HFFc6 (cell line): ENCODE measurements around the gene CCDC92. TPM values are rescaled to one million over a fixed set of nuclear protein-coding genes. Genes with fewer than 3 reads are reported as not detected.

Experiments
- DNase-seq: peaks from one replicate; pipeline ENCODE4 v3.0.0-alpha.2; 2018
- H3K27ac Mint-ChIP-seq: 2 replicates; pipeline ENCODE4 v1.8.0; 2020; ENCODE audit warnings: mild to moderate bottlenecking, mixed read lengths
- H3K27me3 Mint-ChIP-seq: 2 replicates; pipeline ENCODE4 v1.8.0; 2021; ENCODE audit warnings: mild to moderate bottlenecking, moderate library complexity, mixed read lengths; ENCODE audit not compliant: insufficient read depth
- H3K36me3 Mint-ChIP-seq: 2 replicates; pipeline ENCODE4 v1.8.0; 2021; ENCODE audit warnings: low read depth, mixed read lengths
- H3K4me1 Mint-ChIP-seq: 2 replicates; pipeline ENCODE4 v1.8.0; 2020; ENCODE audit warnings: low read depth, mixed read lengths
- H3K4me3 Mint-ChIP-seq: 2 replicates; pipeline ENCODE4 v1.8.0; 2020; ENCODE audit warnings: mild to moderate bottlenecking, moderate library complexity, mixed read lengths
- H3K9me3 Mint-ChIP-seq: 2 replicates; pipeline ENCODE4 v1.8.0; 2020; ENCODE audit warnings: mild to moderate bottlenecking, mixed read lengths
- CTCF ChIP-seq: fragments of 200-600 bp; sonication (generic); IDR thresholded peaks from 2 replicates; pipeline ENCODE4 v1.5.0; 2021; ENCODE audit warnings: antibody characterized with exemption, mild to moderate bottlenecking
- total RNA-seq, 6 experiments: library from RNA; stranded (reverse); fragmentation: NEBNext Ultra II Directional; extraction: Animal tissue kit (Norgen Biotek cat#: 25700); gene quantifications; 2 replicates in 1 of 6; 3 replicates in 5 of 6; pipeline ENCODE4 v1.2.3, GENCODE V29; 2021

The CCDC92 gene
- total RNA-seq, 6 experiments from 2014 or later: 48.3 to 55.1 (median 51.6) TPM

GRCh38 chr12:123940627-123940966 lies 32.0 kb downstream of the CCDC92 start:
- peaks cover 30% of the 10 kb centered on the region for H3K4me1 Mint-ChIP-seq
- TF ChIP-seq CTCF: no peak

GRCh38 chr12:123939716-123940626 lies 32.7 kb downstream of the CCDC92 start:
- peaks cover 51% of the 10 kb centered on the region for H3K36me3 Mint-ChIP-seq
- no peak for DNase-seq
- H3K27ac Mint-ChIP-seq: no peak overlapping the region
- peaks cover 30% of the 10 kb centered on the region for H3K4me1 Mint-ChIP-seq
- TF ChIP-seq CTCF: no peak
- H3K4me3 Mint-ChIP-seq: no peak overlapping the region
- peaks cover 4% of the 10 kb centered on the region; the same call in 1 of the 2 replicates for H3K27me3 Mint-ChIP-seq
- peaks cover 11% of the 10 kb centered on the region; the same call in 1 of the 2 replicates for H3K9me3 Mint-ChIP-seq

More at GRCh38 chr12:123940627-123940966, 32.0 kb downstream of the CCDC92 start:
- Mint-ChIP-seq H3K27me3 (peaks cover 4% of the 10 kb centered on the region; the same call in 1 of the 2 replicates), H3K9me3 (peaks cover 11% of the 10 kb centered on the region; the same call in 1 of the 2 replicates), H3K4me3 (no peak overlapping the region), H3K27ac (no peak overlapping the region), H3K36me3 (peaks cover 51% of the 10 kb centered on the region)
- DNase-seq: no peak

- TF ChIP-seq CTCF: peak; percentile 70
- Mint-ChIP-seq H3K36me3 (peaks cover 44% of the 10 kb centered on the region), H3K27ac (peak overlapping the region; percentile 8; the same call in 1 of the 2 replicates), H3K27me3 (peaks cover 4% of the 10 kb centered on the region; the same call in 1 of the 2 replicates), H3K4me1 (peaks cover 30% of the 10 kb centered on the region), H3K9me3 (peaks cover 11% of the 10 kb centered on the region; the same call in 1 of the 2 replicates), H3K4me3 (no peak overlapping the region)
- no peak for DNase-seq
Observed at GRCh38 chr12:123938679-123939480, 33.8 kb downstream of the CCDC92 start.

- H3K4me3 Mint-ChIP-seq: no peak overlapping the region
- peaks cover 6% of the 10 kb centered on the region for H3K27me3 Mint-ChIP-seq
- DNase-seq: no peak
- H3K27ac Mint-ChIP-seq: peak overlapping the region; percentile 8; the same call in 1 of the 2 replicates
- peaks cover 30% of the 10 kb centered on the region for H3K4me1 Mint-ChIP-seq
- H3K36me3 Mint-ChIP-seq: peaks cover 43% of the 10 kb centered on the region
- H3K9me3 Mint-ChIP-seq: peaks cover 11% of the 10 kb centered on the region; the same call in 1 of the 2 replicates
- TF ChIP-seq CTCF: no peak
Observed at GRCh38 chr12:123937707-123938591, 34.7 kb downstream of the CCDC92 start.
